Cardiac muscle cell (in vitro differentiated cells and primary cell): ENCODE data around the gene KCNQ5. TPM values are rescaled to one million over a fixed set of nuclear protein-coding genes. Genes with fewer than 3 reads are reported as not detected.

Experiments used
- DNase-seq, 2 donors: peaks; one replicate each; pipeline versions ENCODE4 v3.0.0 to v3.0.0-alpha.2; 2010 to 2017; ENCODE audit warnings: low read depth in 1 of 2, low spot score in 1 of 2
- H3K27ac ChIP-seq: fragments of 200-600 bp; sonication (generic); 2 replicates; pipeline ENCODE4 v1.5.1; 2016
- H3K27me3 ChIP-seq: fragments of 200-600 bp; sonication (generic); 2 replicates; pipeline ENCODE4 v1.6.0; 2016; ENCODE audit warnings: control low read depth
- H3K36me3 ChIP-seq: fragments of 200-600 bp; sonication (generic); 2 replicates; pipeline ENCODE4 v1.5.1; 2016; ENCODE audit warnings: control low read depth
- H3K4me1 ChIP-seq: fragments of 200-600 bp; sonication (generic); 2 replicates; pipeline ENCODE4 v1.8.1; 2017; ENCODE audit warnings: low read depth, mild to moderate bottlenecking, mixed run types
- H3K4me3 ChIP-seq: fragments of 200-600 bp; sonication (generic); 2 replicates; pipeline ENCODE4 v1.5.1; 2016; ENCODE audit warnings: mild to moderate bottlenecking
- H3K9me3 ChIP-seq: fragments of 200-600 bp; sonication (generic); 2 replicates; pipeline ENCODE4 v1.5.1; 2017; ENCODE audit warnings: low read depth, mild to moderate bottlenecking, control low read depth
- polyA plus RNA-seq: library from polyadenylated mRNA; unstranded; fragments of >200 nt; fragmentation: Nextera tagmentation; extraction: Ambion mirVana; gene quantifications from 2 replicates; pipeline ENCODE4 v1.2.1, GENCODE V29; 2016
- total RNA-seq: library from RNA; depleted of rRNA; stranded (reverse); fragments of >200 nt; gene quantifications from 2 replicates; pipeline ENCODE4 v1.2.3, GENCODE V29; 2016
- TF ChIP-seq, protein P1 (sequence below): IDR thresholded peaks from 2 replicates; pipeline ENCODE4 v1.5.1; 2012; ENCODE audit warnings: low read depth, mild to moderate bottlenecking, low read length

KCNQ5 gene
- total and polyA plus RNA-seq, 2 experiments from 2014 or later, result 31.4 to 45.4 TPM

DNA sequence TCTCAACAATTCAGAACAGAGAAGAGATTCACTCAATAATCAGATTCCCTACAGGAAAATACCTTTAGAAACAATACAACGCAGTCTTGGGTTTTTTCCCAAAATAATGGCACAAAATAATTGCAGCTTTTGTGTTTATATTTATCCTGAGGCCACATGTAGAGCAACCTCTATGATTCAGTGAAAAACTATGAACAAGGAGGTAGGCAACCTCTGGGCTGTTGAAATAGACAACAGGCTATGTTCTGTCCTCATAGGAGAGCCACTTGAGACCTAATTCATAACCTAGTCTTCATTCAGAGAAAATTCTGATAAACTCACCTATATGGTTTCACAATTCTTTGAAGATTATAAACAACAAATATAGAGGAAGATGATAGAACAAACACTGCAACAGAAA is 485.2 kb downstream of the KCNQ5 start:
- Histone ChIP-seq H3K27me3 (no peaks in the 10 kb centered on the region), H3K4me3 (no peak overlapping the region), H3K27ac (peak overlapping the region; percentile 78), H3K4me1 (peaks cover 35% of the 10 kb centered on the region), H3K36me3 (peaks cover 4% of the 10 kb centered on the region), H3K9me3 (no peaks in the 10 kb centered on the region)
- no peak for DNase-seq
- TF ChIP-seq, protein P1, sequence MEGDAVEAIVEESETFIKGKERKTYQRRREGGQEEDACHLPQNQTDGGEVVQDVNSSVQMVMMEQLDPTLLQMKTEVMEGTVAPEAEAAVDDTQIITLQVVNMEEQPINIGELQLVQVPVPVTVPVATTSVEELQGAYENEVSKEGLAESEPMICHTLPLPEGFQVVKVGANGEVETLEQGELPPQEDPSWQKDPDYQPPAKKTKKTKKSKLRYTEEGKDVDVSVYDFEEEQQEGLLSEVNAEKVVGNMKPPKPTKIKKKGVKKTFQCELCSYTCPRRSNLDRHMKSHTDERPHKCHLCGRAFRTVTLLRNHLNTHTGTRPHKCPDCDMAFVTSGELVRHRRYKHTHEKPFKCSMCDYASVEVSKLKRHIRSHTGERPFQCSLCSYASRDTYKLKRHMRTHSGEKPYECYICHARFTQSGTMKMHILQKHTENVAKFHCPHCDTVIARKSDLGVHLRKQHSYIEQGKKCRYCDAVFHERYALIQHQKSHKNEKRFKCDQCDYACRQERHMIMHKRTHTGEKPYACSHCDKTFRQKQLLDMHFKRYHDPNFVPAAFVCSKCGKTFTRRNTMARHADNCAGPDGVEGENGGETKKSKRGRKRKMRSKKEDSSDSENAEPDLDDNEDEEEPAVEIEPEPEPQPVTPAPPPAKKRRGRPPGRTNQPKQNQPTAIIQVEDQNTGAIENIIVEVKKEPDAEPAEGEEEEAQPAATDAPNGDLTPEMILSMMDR, result no peak

DNA sequence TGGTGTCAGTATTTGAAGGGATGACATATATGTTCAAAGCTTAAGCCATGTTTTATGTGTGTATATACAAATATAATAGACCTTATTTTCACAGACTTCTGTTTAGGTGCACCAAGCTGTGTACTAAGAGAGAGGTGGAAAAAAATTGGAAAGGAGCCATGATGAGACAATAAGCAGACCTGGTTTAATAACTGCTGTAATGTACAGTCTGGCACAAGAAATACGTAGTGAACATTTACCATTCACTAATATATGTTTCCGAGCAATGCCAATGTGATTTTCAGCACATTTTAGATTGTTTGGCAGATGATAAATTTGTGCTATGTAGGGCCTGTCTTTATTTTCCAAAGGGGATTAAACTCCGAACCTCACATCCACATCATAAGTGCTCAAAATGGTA is 487.1 kb downstream of the KCNQ5 start:
- Histone ChIP-seq H3K36me3 (peaks cover 9% of the 10 kb centered on the region), H3K4me3 (no peak overlapping the region), H3K27me3 (no peaks in the 10 kb centered on the region), H3K9me3 (no peaks in the 10 kb centered on the region), H3K27ac (peak overlapping the region; percentile 94), H3K4me1 (peaks cover 34% of the 10 kb centered on the region)
- DNase-seq, result no peak
- TF ChIP-seq, protein P1, result no peak

GRCh38 chr6:73109659-73110058 is 487.8 kb downstream of the KCNQ5 start:
- Histone ChIP-seq H3K4me3 (no peak overlapping the region), H3K4me1 (peaks cover 33% of the 10 kb centered on the region), H3K27me3 (no peaks in the 10 kb centered on the region), H3K27ac (peak overlapping the region; percentile 94), H3K9me3 (no peaks in the 10 kb centered on the region), H3K36me3 (peaks cover 9% of the 10 kb centered on the region)
- TF ChIP-seq, protein P1, result no peak
- peak in 1 of 2 donors; percentile 50 for DNase-seq

- no peaks in the 10 kb centered on the region for H3K27me3 ChIP-seq
- no peaks in the 10 kb centered on the region for H3K9me3 ChIP-seq
- no peak overlapping the region for H3K4me3 ChIP-seq
- no peak overlapping the region for H3K27ac ChIP-seq
- TF ChIP-seq, protein P1, result no peak
- no peak for DNase-seq
- H3K36me3 ChIP-seq, result peaks cover 19% of the 10 kb centered on the region
- peaks cover 8% of the 10 kb centered on the region for H3K4me1 ChIP-seq
Observed at GRCh38 chr6:73116330-73116729, 494.5 kb downstream of the KCNQ5 start.

DNA sequence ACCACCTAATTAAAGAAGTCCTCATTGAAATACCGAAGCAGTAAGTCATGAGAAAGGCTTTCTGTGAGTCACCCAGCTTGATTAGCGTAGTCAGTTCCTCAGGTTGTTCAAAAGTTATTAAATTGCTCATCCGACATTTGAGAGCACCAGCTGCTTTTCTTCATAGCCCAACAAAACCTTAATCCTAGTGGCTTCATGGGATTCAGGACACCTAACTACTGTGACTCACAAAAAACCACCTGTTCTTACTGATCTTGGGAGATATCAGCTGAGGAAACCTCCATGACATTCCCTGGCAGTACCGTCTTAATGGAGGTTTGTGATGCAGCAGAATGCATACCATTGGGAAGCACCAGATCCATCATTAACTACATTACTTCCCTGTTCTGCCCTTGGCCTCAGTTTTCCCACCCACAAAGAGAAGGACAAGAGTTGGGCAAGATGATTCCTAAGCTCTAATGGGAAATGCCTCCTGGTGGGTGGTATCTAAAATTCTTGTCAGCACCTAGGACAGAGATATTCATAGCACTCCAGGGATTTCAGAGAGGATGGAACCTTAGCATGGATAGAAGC is 499.6 kb downstream of the KCNQ5 start:
- TF ChIP-seq, protein P1, result peak; percentile 17
- Histone ChIP-seq H3K4me3 (no peak overlapping the region), H3K36me3 (peaks cover 21% of the 10 kb centered on the region), H3K9me3 (no peaks in the 10 kb centered on the region), H3K27me3 (no peaks in the 10 kb centered on the region), H3K4me1 (no peaks in the 10 kb centered on the region), H3K27ac (no peak overlapping the region)
- DNase-seq, result peak in 1 of 2 donors; percentile 65
